Skeletal muscle tissue (tissue), 4 donors: ENCODE measurements around the gene GJD3. TPM values are rescaled to one million over a fixed set of nuclear protein-coding genes. Genes with fewer than 3 reads are reported as not detected.
"Not testable (repeated sequence)": the region's sequence is repeated elsewhere in the genome, so short reads cannot be mapped to it uniquely, and the experiment has no call there.

Experiments
- H3K27ac ChIP-seq: one replicate; pipeline ENCODE4 v1.7.0; 2013; ENCODE audit warnings: mild to moderate bottlenecking, low read depth, low read length, inconsistent platforms
- H3K27me3 ChIP-seq, 3 donors: one replicate each; pipeline ENCODE4 v1.7.0; 2013; ENCODE audit warnings: low read length in 3 of 3; ENCODE audit not compliant: control insufficient read depth in 3 of 3, insufficient read depth in 3 of 3
- H3K36me3 ChIP-seq, 3 donors: one replicate each; pipeline ENCODE4 v1.7.0; 2013; ENCODE audit warnings: low read length in 3 of 3; ENCODE audit not compliant: control insufficient read depth in 3 of 3, insufficient read depth in 3 of 3
- H3K4me1 ChIP-seq, 3 donors: one replicate each; pipeline ENCODE4 v1.7.0; 2013; ENCODE audit warnings: low read length in 3 of 3, mild to moderate bottlenecking in 3 of 3; ENCODE audit not compliant: control insufficient read depth in 3 of 3, insufficient read depth in 3 of 3
- H3K4me3 ChIP-seq, 3 donors: one replicate each; pipeline ENCODE4 v1.7.0; 2013; ENCODE audit warnings: low read length in 3 of 3
- H3K9ac ChIP-seq, 3 donors: one replicate each; pipeline ENCODE4 v1.7.0; 2013; ENCODE audit warnings: low read length in 3 of 3, mild to moderate bottlenecking in 3 of 3, moderate library complexity in 2 of 3, low read depth in 1 of 3
- H3K9me3 ChIP-seq, 3 donors: one replicate each; pipeline ENCODE4 v1.7.0; 2013; ENCODE audit warnings: low read length in 3 of 3; ENCODE audit not compliant: control insufficient read depth in 3 of 3
- total RNA-seq: library from RNA; depleted of rRNA; stranded (reverse); fragments of >200 nt; gene quantifications from one replicate; pipeline ENCODE4 v1.2.3, GENCODE V29; 2014
- donor health status: Osteomylitis.

GJD3 gene
- total RNA-seq = 0.52 TPM

- peaks cover 0 to 13% (median 3%) of the 10 kb centered on the region in 3 donors for H3K27me3 ChIP-seq
- H3K9me3 ChIP-seq = no peaks in the 10 kb centered on the region
- peak within 1 kb of the TSS in 2 of 3 donors; percentile 51 to 70 for H3K9ac ChIP-seq
Observed at GRCh38 chr17:40364121-40364861, at the start of gene GJD3. Gene GJD3 (minus strand): TSS chr17:40364737. CDS start chr17:40363815, 922 bp downstream.

GRCh38 chr17:40414312-40414711 lies 49.8 kb upstream of the GJD3 start:
- not testable (repeated sequence) for H3K27me3 ChIP-seq, H3K9me3 ChIP-seq, H3K4me3 ChIP-seq, H3K36me3 ChIP-seq, H3K9ac ChIP-seq, H3K27ac ChIP-seq
- H3K4me1 ChIP-seq = peaks cover 9 to 15% (median 14%) of the 10 kb centered on the region in 3 donors

More at GRCh38 chr17:40364121-40364861, at the start of gene GJD3:
- Histone ChIP-seq H3K27ac (no peak within 1 kb of the TSS), H3K4me1 (peaks cover 5 to 14% (median 10%) of the 10 kb centered on the region in 3 donors), H3K36me3 (no peaks in the 10 kb centered on the region), H3K4me3 (peak within 1 kb of the TSS; percentile 59 to 71 (median 71))

GRCh38 chr17:40412880-40413279 lies 48.3 kb upstream of the GJD3 start:
- no peaks in the 10 kb centered on the region for H3K36me3 ChIP-seq
- no peak overlapping the region for H3K9ac ChIP-seq
- peaks cover 6 to 9% (median 6%) of the 10 kb centered on the region in 3 donors for H3K4me1 ChIP-seq
- H3K27me3 ChIP-seq = peaks cover 0 to 6% (median 2%) of the 10 kb centered on the region in 3 donors
- H3K27ac ChIP-seq = no peak overlapping the region
- H3K9me3 ChIP-seq = no peaks in the 10 kb centered on the region
- no peak overlapping the region for H3K4me3 ChIP-seq

- Histone ChIP-seq H3K36me3 (no peaks in the 10 kb centered on the region), H3K9me3 (no peaks in the 10 kb centered on the region), H3K9ac (no peak overlapping the region), H3K4me1 (no peaks in the 10 kb centered on the region), H3K27ac (no peak overlapping the region), H3K27me3 (no peaks in the 10 kb centered on the region), H3K4me3 (no peak overlapping the region)
Observed at GRCh38 chr17:40411821-40412220, 47.3 kb upstream of the GJD3 start.

- H3K36me3 ChIP-seq = no peaks in the 10 kb centered on the region
- H3K27me3 ChIP-seq = no peaks in the 10 kb centered on the region
- no peaks in the 10 kb centered on the region for H3K4me1 ChIP-seq
Observed at GRCh38 chr17:40410082-40410481, 45.5 kb upstream of the GJD3 start.

GRCh38 chr17:40409540-40409939 lies 45.0 kb upstream of the GJD3 start:
- not testable (repeated sequence) for H3K9me3 ChIP-seq, H3K27me3 ChIP-seq, H3K27ac ChIP-seq, H3K4me1 ChIP-seq, H3K4me3 ChIP-seq, H3K36me3 ChIP-seq, H3K9ac ChIP-seq

More at GRCh38 chr17:40410082-40410481, 45.5 kb upstream of the GJD3 start:
- Histone ChIP-seq H3K9me3 (no peaks in the 10 kb centered on the region), H3K9ac (no peak overlapping the region), H3K4me3 (no peak overlapping the region), H3K27ac (no peak overlapping the region)

- no peaks in the 10 kb centered on the region for H3K4me1 ChIP-seq
Observed at GRCh38 chr17:40407460-40407859, 42.9 kb upstream of the GJD3 start.

GRCh38 chr17:40404003-40404402 lies 39.5 kb upstream of the GJD3 start:
- no peak overlapping the region for H3K9ac ChIP-seq
- H3K27me3 ChIP-seq = no peaks in the 10 kb centered on the region
- no peak overlapping the region for H3K4me3 ChIP-seq
- no peaks in the 10 kb centered on the region for H3K36me3 ChIP-seq
- H3K27ac ChIP-seq = no peak overlapping the region
- H3K4me1 ChIP-seq = no peaks in the 10 kb centered on the region
- H3K9me3 ChIP-seq = no peaks in the 10 kb centered on the region

More at GRCh38 chr17:40407460-40407859, 42.9 kb upstream of the GJD3 start:
- H3K36me3 ChIP-seq = no peaks in the 10 kb centered on the region
- no peak overlapping the region for H3K4me3 ChIP-seq
- H3K27ac ChIP-seq = no peak overlapping the region
- no peak overlapping the region for H3K9ac ChIP-seq
- H3K9me3 ChIP-seq = no peaks in the 10 kb centered on the region
- no peaks in the 10 kb centered on the region for H3K27me3 ChIP-seq

GRCh38 chr17:40402668-40403067 lies 38.1 kb upstream of the GJD3 start:
- no peaks in the 10 kb centered on the region for H3K27me3 ChIP-seq
- H3K36me3 ChIP-seq = no peaks in the 10 kb centered on the region
- no peak overlapping the region for H3K9ac ChIP-seq
- no peaks in the 10 kb centered on the region for H3K4me1 ChIP-seq
- no peak overlapping the region for H3K27ac ChIP-seq
- no peak overlapping the region for H3K4me3 ChIP-seq
- H3K9me3 ChIP-seq = no peaks in the 10 kb centered on the region

GRCh38 chr17:40399185-40399584 lies 34.6 kb upstream of the GJD3 start:
- Histone ChIP-seq H3K4me1 (no peaks in the 10 kb centered on the region), H3K4me3 (no peak overlapping the region), H3K36me3 (no peaks in the 10 kb centered on the region), H3K27ac (no peak overlapping the region), H3K9me3 (no peaks in the 10 kb centered on the region), H3K27me3 (no peaks in the 10 kb centered on the region), H3K9ac (no peak overlapping the region)
